ENCODE measurements around the gene TRAF3IP1. TPM values are rescaled to one million over a fixed set of nuclear protein-coding genes. Genes with fewer than 3 reads are reported as not detected.

Gene TRAF3IP1
- total and polyA plus RNA-seq, 2 of the 13 experiments (the other 11 are each of a cell fraction or from before 2014, with no cell fraction given), result 4.1 to 12.9 TPM

DNA sequence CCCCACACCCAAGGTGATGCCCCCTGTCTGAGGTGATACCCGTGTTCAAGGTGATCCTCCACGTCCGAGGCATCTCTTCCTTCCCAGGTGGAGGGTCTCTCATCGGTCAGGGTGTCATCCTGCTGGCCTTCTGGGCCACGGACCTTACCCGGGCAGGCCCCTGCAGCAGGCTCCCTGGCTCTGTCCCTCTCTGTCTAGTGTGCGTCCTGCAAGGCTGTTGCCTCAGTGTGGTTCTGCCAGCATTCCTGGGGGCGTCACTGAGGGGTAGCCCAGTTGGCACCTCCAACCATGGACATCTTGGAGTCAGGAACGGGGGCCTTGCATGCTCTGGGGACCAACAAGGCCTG lies 26.3 kb upstream of the TRAF3IP1 start (continued):
- no peak for TF ChIP-seq SYNCRIP (IDR thresholded peaks at IDR 0.05; ENCODE audit: insufficient read depth, low read depth, low read length)
- TF ChIP-seq, protein P1, sequence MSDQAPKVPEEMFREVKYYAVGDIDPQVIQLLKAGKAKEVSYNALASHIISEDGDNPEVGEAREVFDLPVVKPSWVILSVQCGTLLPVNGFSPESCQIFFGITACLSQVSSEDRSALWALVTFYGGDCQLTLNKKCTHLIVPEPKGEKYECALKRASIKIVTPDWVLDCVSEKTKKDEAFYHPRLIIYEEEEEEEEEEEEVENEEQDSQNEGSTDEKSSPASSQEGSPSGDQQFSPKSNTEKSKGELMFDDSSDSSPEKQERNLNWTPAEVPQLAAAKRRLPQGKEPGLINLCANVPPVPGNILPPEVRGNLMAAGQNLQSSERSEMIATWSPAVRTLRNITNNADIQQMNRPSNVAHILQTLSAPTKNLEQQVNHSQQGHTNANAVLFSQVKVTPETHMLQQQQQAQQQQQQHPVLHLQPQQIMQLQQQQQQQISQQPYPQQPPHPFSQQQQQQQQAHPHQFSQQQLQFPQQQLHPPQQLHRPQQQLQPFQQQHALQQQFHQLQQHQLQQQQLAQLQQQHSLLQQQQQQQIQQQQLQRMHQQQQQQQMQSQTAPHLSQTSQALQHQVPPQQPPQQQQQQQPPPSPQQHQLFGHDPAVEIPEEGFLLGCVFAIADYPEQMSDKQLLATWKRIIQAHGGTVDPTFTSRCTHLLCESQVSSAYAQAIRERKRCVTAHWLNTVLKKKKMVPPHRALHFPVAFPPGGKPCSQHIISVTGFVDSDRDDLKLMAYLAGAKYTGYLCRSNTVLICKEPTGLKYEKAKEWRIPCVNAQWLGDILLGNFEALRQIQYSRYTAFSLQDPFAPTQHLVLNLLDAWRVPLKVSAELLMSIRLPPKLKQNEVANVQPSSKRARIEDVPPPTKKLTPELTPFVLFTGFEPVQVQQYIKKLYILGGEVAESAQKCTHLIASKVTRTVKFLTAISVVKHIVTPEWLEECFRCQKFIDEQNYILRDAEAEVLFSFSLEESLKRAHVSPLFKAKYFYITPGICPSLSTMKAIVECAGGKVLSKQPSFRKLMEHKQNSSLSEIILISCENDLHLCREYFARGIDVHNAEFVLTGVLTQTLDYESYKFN (CRISPR knock-in tag; conservative IDR thresholded peaks at IDR 0.05), result no peak
- TF ChIP-seq TMF1 (CRISPR knock-in tag; IDR thresholded peaks at IDR 0.05; ENCODE audit: low read depth), result no peak
- TF ChIP-seq, protein P2, sequence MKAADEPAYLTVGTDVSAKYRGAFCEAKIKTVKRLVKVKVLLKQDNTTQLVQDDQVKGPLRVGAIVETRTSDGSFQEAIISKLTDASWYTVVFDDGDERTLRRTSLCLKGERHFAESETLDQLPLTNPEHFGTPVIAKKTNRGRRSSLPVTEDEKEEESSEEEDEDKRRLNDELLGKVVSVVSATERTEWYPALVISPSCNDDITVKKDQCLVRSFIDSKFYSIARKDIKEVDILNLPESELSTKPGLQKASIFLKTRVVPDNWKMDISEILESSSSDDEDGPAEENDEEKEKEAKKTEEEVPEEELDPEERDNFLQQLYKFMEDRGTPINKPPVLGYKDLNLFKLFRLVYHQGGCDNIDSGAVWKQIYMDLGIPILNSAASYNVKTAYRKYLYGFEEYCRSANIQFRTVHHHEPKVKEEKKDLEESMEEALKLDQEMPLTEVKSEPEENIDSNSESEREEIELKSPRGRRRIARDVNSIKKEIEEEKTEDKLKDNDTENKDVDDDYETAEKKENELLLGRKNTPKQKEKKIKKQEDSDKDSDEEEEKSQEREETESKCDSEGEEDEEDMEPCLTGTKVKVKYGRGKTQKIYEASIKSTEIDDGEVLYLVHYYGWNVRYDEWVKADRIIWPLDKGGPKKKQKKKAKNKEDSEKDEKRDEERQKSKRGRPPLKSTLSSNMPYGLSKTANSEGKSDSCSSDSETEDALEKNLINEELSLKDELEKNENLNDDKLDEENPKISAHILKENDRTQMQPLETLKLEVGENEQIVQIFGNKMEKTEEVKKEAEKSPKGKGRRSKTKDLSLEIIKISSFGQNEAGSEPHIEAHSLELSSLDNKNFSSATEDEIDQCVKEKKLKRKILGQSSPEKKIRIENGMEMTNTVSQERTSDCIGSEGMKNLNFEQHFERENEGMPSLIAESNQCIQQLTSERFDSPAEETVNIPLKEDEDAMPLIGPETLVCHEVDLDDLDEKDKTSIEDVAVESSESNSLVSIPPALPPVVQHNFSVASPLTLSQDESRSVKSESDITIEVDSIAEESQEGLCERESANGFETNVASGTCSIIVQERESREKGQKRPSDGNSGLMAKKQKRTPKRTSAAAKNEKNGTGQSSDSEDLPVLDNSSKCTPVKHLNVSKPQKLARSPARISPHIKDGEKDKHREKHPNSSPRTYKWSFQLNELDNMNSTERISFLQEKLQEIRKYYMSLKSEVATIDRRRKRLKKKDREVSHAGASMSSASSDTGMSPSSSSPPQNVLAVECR (CRISPR knock-in tag; IDR thresholded peaks at IDR 0.05; ENCODE audit: borderline replicate concordance), result no peak
- TF ChIP-seq, protein P3, sequence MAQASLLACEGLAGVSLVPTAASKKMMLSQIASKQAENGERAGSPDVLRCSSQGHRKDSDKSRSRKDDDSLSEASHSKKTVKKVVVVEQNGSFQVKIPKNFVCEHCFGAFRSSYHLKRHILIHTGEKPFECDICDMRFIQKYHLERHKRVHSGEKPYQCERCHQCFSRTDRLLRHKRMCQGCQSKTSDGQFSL (CRISPR knock-in tag; IDR thresholded peaks at IDR 0.05), result peak; percentile 15; the same call in 1 of the 2 replicates
- no peak for TF ChIP-seq GTF2F1 (IDR thresholded peaks at IDR 0.05; ENCODE audit: low read length)
- TF ChIP-seq, protein P4, sequence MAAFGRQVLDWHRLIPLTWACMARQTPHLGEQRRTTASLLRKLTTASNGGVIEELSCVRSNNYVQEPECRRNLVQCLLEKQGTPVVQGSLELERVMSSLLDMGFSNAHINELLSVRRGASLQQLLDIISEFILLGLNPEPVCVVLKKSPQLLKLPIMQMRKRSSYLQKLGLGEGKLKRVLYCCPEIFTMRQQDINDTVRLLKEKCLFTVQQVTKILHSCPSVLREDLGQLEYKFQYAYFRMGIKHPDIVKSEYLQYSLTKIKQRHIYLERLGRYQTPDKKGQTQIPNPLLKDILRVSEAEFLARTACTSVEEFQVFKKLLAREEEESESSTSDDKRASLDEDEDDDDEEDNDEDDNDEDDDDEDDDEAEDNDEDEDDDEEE (CRISPR knock-in tag; IDR thresholded peaks at IDR 0.05), result no peak
- 0 out of 2 replicates have a peak, but pooled peaks have one; percentile 22 for TF ChIP-seq ZNF616 (CRISPR knock-in tag; IDR thresholded peaks at IDR 0.05; ENCODE audit: low read depth)
- no peak for TF ChIP-seq CBFB (CRISPR knock-in tag; IDR thresholded peaks at IDR 0.05)
- TF ChIP-seq SOX5 (CRISPR knock-in tag; IDR thresholded peaks at IDR 0.05; ENCODE audit: borderline replicate concordance), result no peak
- no peak for TF ChIP-seq ZNF263 (CRISPR knock-in tag; IDR thresholded peaks at IDR 0.05)
- 0 out of 2 replicates have a peak, but pooled peaks have one; percentile 25 for TF ChIP-seq NFIB (CRISPR knock-in tag; IDR thresholded peaks at IDR 0.05; ENCODE audit: borderline replicate concordance)
- TF ChIP-seq, protein P5, sequence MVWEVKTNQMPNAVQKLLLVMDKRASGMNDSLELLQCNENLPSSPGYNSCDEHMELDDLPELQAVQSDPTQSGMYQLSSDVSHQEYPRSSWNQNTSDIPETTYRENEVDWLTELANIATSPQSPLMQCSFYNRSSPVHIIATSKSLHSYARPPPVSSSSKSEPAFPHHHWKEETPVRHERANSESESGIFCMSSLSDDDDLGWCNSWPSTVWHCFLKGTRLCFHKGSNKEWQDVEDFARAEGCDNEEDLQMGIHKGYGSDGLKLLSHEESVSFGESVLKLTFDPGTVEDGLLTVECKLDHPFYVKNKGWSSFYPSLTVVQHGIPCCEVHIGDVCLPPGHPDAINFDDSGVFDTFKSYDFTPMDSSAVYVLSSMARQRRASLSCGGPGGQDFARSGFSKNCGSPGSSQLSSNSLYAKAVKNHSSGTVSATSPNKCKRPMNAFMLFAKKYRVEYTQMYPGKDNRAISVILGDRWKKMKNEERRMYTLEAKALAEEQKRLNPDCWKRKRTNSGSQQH (CRISPR knock-in tag; IDR thresholded peaks at IDR 0.05; ENCODE audit: low read depth), result no peak
- TF ChIP-seq SMAD3 (CRISPR knock-in tag; IDR thresholded peaks at IDR 0.05), result no peak
- no peak for TF ChIP-seq ZNF121 (CRISPR knock-in tag; IDR thresholded peaks at IDR 0.05)
- TF ChIP-seq, protein P6, sequence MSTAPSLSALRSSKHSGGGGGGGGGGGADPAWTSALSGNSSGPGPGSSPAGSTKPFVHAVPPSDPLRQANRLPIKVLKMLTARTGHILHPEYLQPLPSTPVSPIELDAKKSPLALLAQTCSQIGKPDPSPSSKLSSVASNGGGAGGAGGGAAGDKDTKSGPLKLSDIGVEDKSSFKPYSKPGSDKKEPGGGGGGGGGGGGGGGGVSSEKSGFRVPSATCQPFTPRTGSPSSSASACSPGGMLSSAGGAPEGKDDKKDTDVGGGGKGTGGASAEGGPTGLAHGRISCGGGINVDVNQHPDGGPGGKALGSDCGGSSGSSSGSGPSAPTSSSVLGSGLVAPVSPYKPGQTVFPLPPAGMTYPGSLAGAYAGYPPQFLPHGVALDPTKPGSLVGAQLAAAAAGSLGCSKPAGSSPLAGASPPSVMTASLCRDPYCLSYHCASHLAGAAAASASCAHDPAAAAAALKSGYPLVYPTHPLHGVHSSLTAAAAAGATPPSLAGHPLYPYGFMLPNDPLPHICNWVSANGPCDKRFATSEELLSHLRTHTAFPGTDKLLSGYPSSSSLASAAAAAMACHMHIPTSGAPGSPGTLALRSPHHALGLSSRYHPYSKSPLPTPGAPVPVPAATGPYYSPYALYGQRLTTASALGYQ (CRISPR knock-in tag; IDR thresholded peaks at IDR 0.05), result no peak
